KOPT-K1 (cell line): Measurements from ENCODE around the gene ZNF23.

Experiments used
- H3K27ac ChIP-seq: fragments of 200-600 bp; sonication (generic); 2 replicates; pipeline ENCODE4 v1.5.1; 2016; ENCODE audit warnings: antibody characterized with exemption, mild to moderate bottlenecking, low read depth, low read length; ENCODE audit not compliant: poor library complexity, severe bottlenecking
- H3K36me3 ChIP-seq: fragments of 200-600 bp; sonication (generic); 2 replicates; pipeline ENCODE4 v1.5.1; 2017; ENCODE audit warnings: antibody characterized with exemption, mild to moderate bottlenecking, low read length, moderate library complexity; ENCODE audit not compliant: insufficient read depth
- H3K9me3 ChIP-seq: fragments of 200-600 bp; sonication (generic); 2 replicates; pipeline ENCODE4 v1.5.1; 2017; ENCODE audit warnings: antibody characterized with exemption, low read length, mild to moderate bottlenecking; ENCODE audit not compliant: insufficient read depth, poor library complexity, severe bottlenecking

ZNF23 gene

DNA sequence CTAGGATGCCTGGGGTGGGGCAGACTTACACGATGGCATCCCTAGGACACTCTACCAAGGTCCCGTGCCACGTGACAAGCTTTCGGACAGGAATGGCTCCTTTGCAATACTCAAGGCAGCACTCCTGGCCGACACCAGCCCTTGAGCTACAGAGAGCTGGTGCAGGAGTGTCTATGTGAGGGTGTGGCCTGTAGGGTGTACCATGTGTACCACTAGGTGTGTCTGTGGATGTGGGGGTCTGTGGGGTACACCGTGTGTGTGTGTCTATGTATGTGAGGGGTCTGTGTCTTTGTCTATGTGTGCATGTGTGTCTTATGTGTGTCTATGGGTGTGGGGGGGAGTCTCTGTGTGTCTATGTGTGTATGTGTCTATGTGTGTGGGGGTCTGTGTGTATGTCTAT is 18.3 kb downstream of the ZNF23 start:
- H3K27ac ChIP-seq, result no peak overlapping the region
- peaks cover 48% of the 10 kb centered on the region for H3K9me3 ChIP-seq

DNA sequence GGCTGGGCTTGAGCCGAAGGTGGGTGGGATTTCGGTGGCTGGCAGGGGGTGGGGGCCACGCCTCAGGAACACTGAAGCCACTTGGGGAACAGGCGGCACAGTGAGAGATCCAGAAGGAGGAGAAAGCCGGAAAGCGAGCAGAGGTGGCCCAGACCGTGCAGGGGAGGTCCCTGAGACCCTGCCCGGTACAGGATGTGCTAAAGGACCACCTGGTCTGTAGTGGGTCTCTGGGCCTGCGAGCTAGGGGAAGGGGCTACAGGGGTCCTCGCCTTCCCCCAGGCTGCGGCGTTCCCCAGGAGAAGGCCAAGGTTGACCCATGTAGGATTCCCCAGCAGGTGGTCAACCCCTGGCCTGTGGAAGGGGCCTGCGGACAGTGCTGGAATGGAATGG is 20.0 kb downstream of the ZNF23 start, which contains the start of gene TLE7:
TLE7 (minus strand) TSS at position 4 of the 390 bp plus-strand sequence. CDS start 8,730 bp downstream, outside the sequence.
- H3K36me3 ChIP-seq, result no peaks in the 10 kb centered on the region
- H3K27ac ChIP-seq, result no peak within 1 kb of the TSS
- peaks cover 31% of the 10 kb centered on the region for H3K9me3 ChIP-seq

More for the DNA sequence above, 18.3 kb downstream of the ZNF23 start:
- H3K36me3 ChIP-seq, result peaks cover 9% of the 10 kb centered on the region

DNA sequence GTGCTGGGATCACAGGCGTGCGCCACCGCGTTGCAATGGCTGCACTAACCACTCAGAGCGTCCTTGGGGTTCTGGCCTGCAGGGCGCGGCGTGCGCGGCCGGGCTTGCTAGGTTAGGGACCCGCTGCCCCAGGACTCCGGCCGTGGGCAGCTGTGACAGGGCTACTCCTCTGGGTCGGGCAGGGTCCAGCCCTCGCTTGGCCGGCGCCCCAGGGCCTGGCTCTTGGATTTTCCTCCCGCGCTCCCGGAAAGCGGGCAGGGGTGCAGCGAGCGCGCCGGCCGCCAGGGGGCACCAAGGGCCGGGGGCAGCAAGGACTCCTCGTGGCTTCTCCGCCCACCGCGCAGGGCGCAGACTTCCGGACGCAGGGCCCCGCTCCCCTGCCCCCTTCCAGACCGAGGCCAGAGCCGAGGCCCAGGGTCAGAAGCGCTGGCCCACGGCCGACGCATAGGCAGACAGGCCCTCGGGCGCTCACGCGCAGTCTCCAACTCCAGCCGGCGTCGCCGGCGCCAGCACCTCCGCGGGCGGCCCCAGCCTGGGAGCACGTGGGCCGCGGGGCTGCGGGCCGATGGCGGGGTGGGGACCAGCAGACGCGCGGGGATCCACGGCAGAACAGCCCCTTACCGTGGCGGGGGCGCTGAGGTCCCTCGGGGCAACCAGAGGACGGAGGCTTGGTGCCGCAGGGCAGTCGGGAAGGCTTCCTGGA is 20.5 kb downstream of the ZNF23 start:
- Histone ChIP-seq H3K9me3 (peaks cover 26% of the 10 kb centered on the region), H3K27ac (no peak overlapping the region), H3K36me3 (no peaks in the 10 kb centered on the region)

DNA sequence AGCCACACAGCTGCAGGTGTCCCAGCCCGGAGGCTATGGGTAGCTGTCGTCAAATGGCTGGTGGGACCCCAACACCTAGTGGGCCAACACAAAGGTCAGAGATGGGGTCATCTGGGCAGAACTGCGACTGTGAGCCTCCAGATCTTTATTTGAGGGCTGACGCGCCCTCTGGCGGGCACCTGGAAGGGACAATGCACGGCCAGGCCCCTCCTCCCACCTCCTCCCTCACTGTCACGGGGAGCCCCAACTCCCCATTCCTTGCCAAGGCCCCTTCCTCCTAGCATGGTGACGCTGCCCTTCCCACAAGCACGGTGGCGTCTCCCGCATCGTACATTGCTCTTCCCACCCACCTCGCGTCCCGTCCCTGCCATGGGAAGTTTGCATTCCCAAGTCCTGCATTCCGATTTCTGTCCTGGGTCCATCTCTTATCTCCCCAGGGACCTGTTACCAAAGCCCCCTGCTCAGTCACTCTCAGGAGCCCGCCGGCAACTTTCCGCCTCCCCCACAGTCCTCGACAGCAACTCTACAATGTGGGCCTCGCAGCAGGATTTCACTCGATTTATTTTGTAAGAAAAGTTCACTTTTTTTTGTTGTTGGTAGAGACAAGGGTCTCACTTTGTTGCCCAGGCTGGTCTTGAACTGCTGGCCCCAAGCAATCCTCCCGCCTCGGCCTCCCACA is 21.2 kb downstream of the ZNF23 start:
- H3K9me3 ChIP-seq, result peaks cover 19% of the 10 kb centered on the region
- no peaks in the 10 kb centered on the region for H3K36me3 ChIP-seq
- H3K27ac ChIP-seq, result no peak overlapping the region

DNA sequence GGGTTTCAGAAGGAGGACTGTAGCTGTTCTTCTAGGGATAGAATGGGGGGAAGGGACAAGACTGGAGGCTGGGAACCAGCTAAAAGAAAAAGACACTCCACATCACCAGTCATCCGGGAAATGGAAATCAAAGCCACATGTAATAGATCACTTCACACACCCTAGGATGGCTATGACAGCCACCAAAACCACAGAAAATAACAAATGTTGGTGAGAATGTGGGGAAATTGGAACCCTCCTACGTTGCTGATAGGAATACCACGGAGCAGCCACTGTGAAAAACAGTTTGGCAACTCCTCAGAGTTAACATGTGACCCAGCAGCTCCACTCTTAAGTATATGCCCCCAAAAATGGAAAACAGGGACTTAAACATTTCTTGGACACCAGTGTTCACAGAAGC is 22.5 kb downstream of the ZNF23 start:
- Histone ChIP-seq H3K9me3 (peaks cover 6% of the 10 kb centered on the region), H3K36me3 (no peaks in the 10 kb centered on the region), H3K27ac (no peak overlapping the region)

DNA sequence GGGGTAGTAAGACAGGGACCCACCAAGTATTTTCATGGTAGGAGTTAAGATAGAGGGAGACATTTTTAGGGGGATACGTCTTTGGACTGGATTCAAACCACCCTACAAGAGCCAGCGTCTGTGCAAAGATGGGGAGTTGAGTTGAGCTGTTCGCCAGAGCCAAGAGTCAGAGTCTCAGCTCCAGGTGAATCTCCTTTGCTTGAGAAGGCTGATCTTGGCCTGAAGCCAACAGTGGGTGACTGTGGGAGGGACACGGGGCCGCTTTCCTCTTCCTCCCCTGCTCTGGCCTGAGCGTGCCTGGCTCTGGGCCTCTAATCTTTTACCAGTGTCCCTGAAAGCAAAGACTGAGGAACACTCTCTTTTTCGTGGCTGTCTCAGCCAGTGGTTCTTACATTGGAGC is 25.6 kb downstream of the ZNF23 start:
- H3K27ac ChIP-seq, result no peak overlapping the region
- no peaks in the 10 kb centered on the region for H3K36me3 ChIP-seq
- H3K9me3 ChIP-seq, result no peaks in the 10 kb centered on the region

DNA sequence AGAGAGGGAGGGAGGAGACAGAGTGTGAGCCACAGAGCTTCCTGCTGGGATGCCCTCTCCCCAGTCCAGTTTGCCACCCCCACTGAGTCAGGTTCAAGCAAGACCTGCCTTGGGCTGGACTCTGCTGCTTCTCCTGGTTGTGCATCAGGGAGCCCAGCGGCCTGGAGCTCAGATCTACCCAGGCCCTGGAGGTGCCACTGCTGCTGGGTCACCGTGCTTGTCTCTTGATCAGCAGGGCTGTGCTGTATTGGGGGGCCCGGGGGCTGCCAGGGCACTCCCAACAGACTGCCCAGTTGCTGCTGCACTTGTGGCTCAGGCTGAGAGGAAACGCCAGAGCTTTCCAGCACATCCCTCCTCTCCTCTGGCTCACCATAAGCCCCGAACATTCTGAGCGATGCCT is 29.1 kb downstream of the ZNF23 start:
- Histone ChIP-seq H3K36me3 (no peaks in the 10 kb centered on the region), H3K9me3 (peaks cover 4% of the 10 kb centered on the region), H3K27ac (no peak overlapping the region)

DNA sequence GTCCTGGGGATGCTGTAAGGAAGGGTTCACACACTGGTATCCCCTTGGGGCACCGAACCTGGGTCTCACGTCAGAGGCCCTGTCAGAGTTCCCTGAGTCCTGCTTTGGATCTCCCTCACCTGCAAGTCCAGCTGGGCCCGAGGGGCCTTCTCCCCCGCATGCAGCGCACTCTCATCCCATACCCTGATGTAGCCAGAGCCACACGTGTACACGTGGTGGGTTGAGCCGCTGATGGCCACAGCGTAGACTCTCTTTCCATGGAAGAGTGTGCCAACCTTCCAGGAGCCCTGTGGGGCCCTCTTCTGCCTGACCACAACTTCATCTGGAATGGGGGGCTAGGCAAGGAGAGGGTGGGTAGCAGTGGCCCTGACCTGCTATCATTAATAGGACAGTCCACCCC is 30.1 kb downstream of the ZNF23 start:
- Histone ChIP-seq H3K27ac (no peak overlapping the region), H3K36me3 (no peaks in the 10 kb centered on the region), H3K9me3 (peaks cover 4% of the 10 kb centered on the region)

DNA sequence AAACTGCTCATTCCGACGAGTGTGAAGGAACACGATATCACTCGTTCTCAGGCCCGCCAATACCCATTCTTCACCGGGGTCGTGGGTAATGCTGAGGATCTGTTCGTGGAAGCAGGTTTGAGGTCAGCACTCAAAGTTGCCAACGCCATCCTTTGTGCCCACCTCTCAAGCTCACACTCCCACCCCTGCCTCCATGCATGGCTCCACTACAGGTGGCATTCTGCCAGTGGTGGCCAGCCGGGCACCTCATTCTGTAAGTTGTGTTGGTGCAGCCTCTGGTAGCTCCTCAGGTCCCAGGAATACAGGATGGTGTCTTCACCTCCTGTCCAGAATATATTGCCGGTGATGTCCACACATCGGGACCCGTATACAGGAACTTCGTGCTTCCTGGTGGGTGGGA is 30.9 kb downstream of the ZNF23 start:
- H3K9me3 ChIP-seq, result peaks cover 4% of the 10 kb centered on the region
- no peak overlapping the region for H3K27ac ChIP-seq
- H3K36me3 ChIP-seq, result no peaks in the 10 kb centered on the region

DNA sequence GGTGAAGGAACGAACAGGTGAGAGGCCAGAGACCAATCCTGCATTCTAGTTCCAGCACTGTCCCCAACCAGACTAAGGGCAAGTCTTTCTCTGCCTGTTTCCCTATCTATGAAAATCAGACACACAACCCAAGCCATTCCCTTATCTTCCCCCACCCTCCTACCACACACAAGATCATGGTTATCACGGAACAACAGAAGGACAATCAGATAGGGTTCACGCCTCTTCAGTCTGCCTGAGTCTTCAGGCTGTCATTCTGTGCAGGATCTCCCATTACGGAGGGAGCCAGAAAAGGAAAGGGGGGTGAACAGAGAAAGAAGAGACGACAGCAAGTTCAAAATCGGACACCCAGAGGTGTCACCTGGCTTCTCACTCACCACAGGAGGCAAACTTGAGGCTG is 31.3 kb downstream of the ZNF23 start:
- H3K9me3 ChIP-seq, result peaks cover 4% of the 10 kb centered on the region
- H3K36me3 ChIP-seq, result no peaks in the 10 kb centered on the region
- no peak overlapping the region for H3K27ac ChIP-seq

DNA sequence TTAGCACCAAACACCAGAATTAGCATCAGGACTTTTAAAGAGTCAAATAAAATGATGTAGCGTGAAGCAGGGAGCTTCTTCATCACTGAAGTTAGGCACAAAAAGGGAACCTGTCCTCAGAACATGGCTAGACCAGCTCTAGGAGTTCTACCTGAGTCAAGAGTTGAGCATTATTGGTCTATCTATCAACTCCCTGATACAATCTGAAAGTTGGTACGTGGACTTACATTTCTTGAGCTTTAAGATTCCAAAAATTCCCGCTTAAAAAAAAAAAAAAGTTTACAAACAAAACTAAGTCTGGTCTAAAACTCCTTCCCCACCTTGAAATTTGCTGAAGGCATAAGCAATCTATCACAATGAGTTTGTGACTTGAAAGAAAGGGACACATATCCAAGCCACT is 32.5 kb downstream of the ZNF23 start:
- H3K9me3 ChIP-seq, result peaks cover 4% of the 10 kb centered on the region
- no peaks in the 10 kb centered on the region for H3K36me3 ChIP-seq
- no peak overlapping the region for H3K27ac ChIP-seq

DNA sequence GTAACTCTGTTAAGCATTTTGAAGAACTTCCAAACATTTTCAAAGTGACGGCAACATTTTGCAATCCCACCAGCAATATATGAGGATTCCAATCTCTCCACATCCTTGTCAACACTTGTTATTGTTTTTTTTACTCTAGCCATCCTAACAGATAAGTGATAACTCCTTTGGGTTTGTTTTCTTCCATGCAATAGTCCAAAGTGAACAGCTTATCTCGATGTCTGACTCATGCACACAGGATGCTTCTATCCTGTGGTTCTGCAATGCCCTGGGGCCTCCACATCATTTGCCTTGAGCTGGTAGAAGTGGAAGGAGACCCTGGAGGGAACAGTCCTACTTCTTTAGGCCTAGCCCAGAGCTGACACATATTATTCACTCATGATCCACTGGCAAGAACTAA is 33.2 kb downstream of the ZNF23 start:
- H3K36me3 ChIP-seq, result no peaks in the 10 kb centered on the region
- H3K27ac ChIP-seq, result no peak overlapping the region
- peaks cover 4% of the 10 kb centered on the region for H3K9me3 ChIP-seq

DNA sequence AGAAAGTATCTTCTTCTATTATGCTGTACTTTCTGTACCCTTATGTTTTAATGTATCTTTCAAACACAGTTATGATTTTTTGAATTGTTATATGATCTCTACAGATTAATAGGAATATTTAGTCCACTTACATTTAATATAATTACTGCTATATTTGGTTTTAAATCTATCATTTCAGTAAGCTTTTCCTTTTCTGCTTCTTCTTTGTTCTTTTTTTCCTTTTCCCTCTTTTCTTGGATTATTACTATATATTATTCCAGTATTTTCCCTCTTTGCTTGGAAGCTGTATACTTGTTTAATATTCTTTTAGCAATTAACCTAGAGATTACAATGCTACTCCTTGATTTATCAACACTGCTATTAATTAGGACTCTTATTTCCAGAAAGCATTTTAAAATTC is 33.7 kb downstream of the ZNF23 start:
- Histone ChIP-seq H3K36me3 (no peaks in the 10 kb centered on the region), H3K9me3 (peaks cover 4% of the 10 kb centered on the region), H3K27ac (no peak overlapping the region)

DNA sequence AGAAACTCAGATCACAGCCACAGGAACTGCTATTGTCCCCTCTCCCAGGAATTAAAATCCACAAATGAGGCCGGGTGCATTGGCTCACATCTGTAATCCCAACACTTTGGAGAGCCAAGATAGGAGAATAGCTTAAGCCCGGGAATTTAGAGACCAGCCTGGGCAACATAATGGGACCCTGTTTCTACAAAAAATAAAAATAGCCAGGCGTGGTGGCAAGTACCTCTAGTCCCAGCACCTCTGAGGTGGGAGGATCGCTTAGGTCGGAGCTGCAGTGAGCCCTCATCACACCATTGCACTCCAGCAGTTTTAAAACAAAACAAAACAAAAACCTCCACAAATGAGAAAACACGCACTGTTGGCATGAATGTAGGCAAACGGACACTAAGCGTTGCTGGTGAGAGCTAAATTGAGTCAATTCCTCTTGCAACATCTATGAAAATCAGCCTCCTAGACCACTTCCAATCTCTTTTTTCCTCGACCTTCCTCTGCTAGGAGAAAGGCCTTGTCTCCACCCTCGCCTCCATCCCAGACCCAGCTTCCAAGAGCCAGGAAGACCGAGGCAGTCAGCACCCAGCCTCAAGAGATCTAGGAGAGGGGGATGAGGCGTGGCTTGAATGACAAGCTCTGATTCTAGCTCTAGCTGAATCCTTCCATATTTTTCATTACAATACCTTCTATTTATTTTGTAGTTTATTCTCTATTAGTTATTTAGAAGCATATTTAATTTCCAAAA is 35.0 kb downstream of the ZNF23 start:
- H3K36me3 ChIP-seq, result no peaks in the 10 kb centered on the region
- peaks cover 4% of the 10 kb centered on the region for H3K9me3 ChIP-seq
- H3K27ac ChIP-seq, result no peak overlapping the region

DNA sequence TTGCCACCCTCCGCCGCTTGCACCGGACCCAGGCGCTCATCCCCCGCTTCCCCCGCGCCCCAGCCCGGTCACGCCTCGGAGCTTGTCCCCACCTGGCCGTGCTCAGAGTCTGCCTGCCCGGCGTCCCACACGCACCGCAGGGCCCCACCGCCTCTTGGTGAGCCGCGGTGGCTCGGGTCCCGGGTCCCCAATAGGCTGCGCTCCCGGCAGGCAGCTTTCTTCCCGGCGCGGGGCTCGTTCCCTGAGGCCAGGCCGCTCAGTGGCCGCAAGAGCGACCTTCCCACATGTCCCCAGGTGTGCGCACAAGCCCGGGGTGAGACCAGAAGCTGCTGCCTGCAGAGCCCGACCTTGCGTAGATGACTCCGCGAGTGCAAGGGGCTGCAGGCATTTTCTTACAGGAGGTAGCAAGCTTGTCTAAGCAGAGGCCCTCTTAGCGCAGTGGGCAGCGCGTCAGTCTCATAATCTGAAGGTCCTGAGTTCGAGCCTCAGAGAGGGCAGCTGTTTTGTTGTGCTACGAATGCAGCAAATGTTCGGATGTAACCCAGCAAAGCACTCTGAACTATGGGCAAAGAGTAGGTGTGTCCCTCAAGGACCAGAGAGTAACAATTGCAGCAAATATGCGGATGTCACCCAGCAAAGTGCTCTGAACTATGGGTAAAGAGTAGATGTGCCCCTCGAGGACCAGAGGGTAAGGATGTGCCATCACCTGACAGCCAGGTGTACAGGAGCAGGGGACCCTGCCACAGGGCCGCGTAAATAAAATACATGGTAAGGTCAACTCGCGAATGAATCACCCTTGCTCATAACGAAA is 35.8 kb downstream of the ZNF23 start:
- no peaks in the 10 kb centered on the region for H3K36me3 ChIP-seq
- peaks cover 4% of the 10 kb centered on the region for H3K9me3 ChIP-seq
- no peak overlapping the region for H3K27ac ChIP-seq
